GM23338 (cell line): ENCODE measurements around the gene ZFYVE28.

Experiments
- CREB1 ChIP-seq: fragments of 250-450 bp; sonication (Bioruptor Pico); IDR thresholded peaks from 2 replicates; pipeline ENCODE4 v1.5.0; 2020; ENCODE audit warnings: low read depth, mild to moderate bottlenecking, moderate library complexity
- EZH2 ChIP-seq: fragments of 200-600 bp; sonication (generic); IDR thresholded peaks from one replicate; pipeline ENCODE4 v1.8.0; 2017; ENCODE audit warnings: antibody characterized with exemption, mild to moderate bottlenecking, low read depth; ENCODE audit not compliant: unreplicated experiment
- EZH2phosphoT487 ChIP-seq: fragments of 200-600 bp; sonication (generic); IDR thresholded peaks from one replicate; pipeline ENCODE4 v1.8.1; 2018; ENCODE audit warnings: antibody characterized with exemption; ENCODE audit not compliant: unreplicated experiment
- JUNB ChIP-seq: IDR thresholded peaks from one replicate; pipeline ENCODE4 v1.6.1; 2016; ENCODE audit warnings: antibody characterized with exemption; ENCODE audit not compliant: unreplicated experiment
- NANOG ChIP-seq: IDR thresholded peaks from 2 replicates; pipeline ENCODE4 v1.6.1; 2016; ENCODE audit warnings: antibody characterized with exemption, borderline replicate concordance
- POLR2AphosphoS5 ChIP-seq: IDR thresholded peaks from 2 replicates; pipeline ENCODE4 v1.6.1; 2016; ENCODE audit warnings: antibody characterized with exemption, low read depth
- STAT1 ChIP-seq: IDR thresholded peaks from one replicate; pipeline ENCODE4 v1.6.1; 2016; ENCODE audit warnings: antibody characterized with exemption; ENCODE audit not compliant: unreplicated experiment
- ZNF114 ChIP-seq: fragments of 250-450 bp; sonication (Bioruptor Pico); IDR thresholded peaks from 2 replicates; pipeline ENCODE4 v1.5.0; 2020; ENCODE audit warnings: mild to moderate bottlenecking, moderate library complexity
- ZNF331 ChIP-seq: fragments of 250-450 bp; sonication (Bioruptor Pico); IDR thresholded peaks from 2 replicates; pipeline ENCODE4 v1.5.0; 2020; ENCODE audit warnings: low read depth, mild to moderate bottlenecking, moderate library complexity
- TF ChIP-seq, protein P1 (sequence below), 2 experiments: fragments of 200-600 bp in 1 of 2; sonication (generic) in 1 of 2; conservative IDR thresholded peaks; 2 replicates each; pipeline versions ENCODE4 v1.5.1 to v1.6.1; 2016 to 2017; ENCODE audit warnings: antibody characterized with exemption in 2 of 2, low read depth in 2 of 2, mild to moderate bottlenecking in 2 of 2, moderate library complexity in 1 of 2
- TF ChIP-seq, protein P2 (sequence below): IDR thresholded peaks from one replicate; pipeline ENCODE4 v1.6.1; 2018; ENCODE audit warnings: antibody characterized with exemption; ENCODE audit not compliant: unreplicated experiment
- TF ChIP-seq, protein P3 (sequence below): IDR thresholded peaks from 2 replicates; pipeline ENCODE4 v1.6.1; 2016; ENCODE audit warnings: antibody characterized with exemption
- TF ChIP-seq, protein P4 (sequence below): fragments of 250-450 bp; sonication (Bioruptor Pico); IDR thresholded peaks from 2 replicates; pipeline ENCODE4 v1.5.0; 2020; ENCODE audit warnings: mild to moderate bottlenecking, moderate library complexity

DNA sequence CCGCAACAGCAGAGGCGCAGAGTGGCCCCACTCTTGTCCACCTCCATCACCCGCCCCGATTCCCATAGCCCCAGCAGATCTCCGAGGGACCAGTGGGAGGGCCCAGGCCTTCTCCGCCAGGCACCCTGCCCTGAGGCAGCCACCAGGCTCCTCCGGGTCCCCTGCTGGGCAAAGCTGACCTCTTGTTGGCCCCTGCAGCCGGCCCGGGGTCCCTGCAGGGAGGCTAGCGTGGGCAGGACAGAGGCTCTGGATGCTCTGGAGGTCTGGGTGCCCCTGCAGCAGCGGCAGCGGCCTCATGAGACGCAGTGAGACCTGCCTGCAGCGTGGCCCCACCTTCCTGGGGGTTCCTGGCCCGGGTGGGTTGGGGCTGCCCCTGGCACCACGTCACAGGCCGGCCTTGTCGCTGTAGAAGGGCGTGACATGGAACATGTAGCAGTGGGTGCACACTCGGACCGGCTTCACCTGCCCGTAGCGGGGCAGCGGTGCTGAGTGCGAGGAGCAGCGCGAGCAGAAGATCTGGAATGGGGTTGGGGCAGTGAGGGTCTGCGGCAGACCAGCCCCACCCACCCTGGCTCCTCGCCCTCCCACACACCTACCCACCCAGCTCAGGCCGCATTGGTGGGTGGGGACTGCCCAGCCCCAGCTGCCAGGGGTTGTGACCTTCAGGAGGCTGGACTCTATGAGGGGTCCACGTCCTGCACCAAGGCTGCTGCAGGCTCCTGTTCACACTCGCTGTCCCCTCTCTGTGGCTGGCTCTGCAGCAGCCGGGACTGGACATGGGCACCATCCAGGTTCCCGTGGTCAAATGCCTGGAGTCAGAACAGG is 147.9 kb downstream of the ZFYVE28 start:
- TF ChIP-seq, protein P1, sequence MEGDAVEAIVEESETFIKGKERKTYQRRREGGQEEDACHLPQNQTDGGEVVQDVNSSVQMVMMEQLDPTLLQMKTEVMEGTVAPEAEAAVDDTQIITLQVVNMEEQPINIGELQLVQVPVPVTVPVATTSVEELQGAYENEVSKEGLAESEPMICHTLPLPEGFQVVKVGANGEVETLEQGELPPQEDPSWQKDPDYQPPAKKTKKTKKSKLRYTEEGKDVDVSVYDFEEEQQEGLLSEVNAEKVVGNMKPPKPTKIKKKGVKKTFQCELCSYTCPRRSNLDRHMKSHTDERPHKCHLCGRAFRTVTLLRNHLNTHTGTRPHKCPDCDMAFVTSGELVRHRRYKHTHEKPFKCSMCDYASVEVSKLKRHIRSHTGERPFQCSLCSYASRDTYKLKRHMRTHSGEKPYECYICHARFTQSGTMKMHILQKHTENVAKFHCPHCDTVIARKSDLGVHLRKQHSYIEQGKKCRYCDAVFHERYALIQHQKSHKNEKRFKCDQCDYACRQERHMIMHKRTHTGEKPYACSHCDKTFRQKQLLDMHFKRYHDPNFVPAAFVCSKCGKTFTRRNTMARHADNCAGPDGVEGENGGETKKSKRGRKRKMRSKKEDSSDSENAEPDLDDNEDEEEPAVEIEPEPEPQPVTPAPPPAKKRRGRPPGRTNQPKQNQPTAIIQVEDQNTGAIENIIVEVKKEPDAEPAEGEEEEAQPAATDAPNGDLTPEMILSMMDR (conservative IDR thresholded peaks at IDR 0.05; ENCODE audit: low read depth in 2 of 2) = no peak
- TF ChIP-seq, protein P2, sequence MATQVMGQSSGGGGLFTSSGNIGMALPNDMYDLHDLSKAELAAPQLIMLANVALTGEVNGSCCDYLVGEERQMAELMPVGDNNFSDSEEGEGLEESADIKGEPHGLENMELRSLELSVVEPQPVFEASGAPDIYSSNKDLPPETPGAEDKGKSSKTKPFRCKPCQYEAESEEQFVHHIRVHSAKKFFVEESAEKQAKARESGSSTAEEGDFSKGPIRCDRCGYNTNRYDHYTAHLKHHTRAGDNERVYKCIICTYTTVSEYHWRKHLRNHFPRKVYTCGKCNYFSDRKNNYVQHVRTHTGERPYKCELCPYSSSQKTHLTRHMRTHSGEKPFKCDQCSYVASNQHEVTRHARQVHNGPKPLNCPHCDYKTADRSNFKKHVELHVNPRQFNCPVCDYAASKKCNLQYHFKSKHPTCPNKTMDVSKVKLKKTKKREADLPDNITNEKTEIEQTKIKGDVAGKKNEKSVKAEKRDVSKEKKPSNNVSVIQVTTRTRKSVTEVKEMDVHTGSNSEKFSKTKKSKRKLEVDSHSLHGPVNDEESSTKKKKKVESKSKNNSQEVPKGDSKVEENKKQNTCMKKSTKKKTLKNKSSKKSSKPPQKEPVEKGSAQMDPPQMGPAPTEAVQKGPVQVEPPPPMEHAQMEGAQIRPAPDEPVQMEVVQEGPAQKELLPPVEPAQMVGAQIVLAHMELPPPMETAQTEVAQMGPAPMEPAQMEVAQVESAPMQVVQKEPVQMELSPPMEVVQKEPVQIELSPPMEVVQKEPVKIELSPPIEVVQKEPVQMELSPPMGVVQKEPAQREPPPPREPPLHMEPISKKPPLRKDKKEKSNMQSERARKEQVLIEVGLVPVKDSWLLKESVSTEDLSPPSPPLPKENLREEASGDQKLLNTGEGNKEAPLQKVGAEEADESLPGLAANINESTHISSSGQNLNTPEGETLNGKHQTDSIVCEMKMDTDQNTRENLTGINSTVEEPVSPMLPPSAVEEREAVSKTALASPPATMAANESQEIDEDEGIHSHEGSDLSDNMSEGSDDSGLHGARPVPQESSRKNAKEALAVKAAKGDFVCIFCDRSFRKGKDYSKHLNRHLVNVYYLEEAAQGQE = no peak
- TF ChIP-seq EZH2 = no peak
- no peak for TF ChIP-seq EZH2phosphoT487
- no peak for TF ChIP-seq CREB1
- no peak for TF ChIP-seq JUNB
- TF ChIP-seq POLR2AphosphoS5 = no peak
- TF ChIP-seq STAT1 = no peak
- TF ChIP-seq ZNF331 (CRISPR knock-in tag) = no peak
- TF ChIP-seq, protein P3, sequence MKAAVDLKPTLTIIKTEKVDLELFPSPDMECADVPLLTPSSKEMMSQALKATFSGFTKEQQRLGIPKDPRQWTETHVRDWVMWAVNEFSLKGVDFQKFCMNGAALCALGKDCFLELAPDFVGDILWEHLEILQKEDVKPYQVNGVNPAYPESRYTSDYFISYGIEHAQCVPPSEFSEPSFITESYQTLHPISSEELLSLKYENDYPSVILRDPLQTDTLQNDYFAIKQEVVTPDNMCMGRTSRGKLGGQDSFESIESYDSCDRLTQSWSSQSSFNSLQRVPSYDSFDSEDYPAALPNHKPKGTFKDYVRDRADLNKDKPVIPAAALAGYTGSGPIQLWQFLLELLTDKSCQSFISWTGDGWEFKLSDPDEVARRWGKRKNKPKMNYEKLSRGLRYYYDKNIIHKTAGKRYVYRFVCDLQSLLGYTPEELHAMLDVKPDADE = no peak
- no peak for TF ChIP-seq ZNF114 (CRISPR knock-in tag)
- TF ChIP-seq NANOG = no peak
- TF ChIP-seq, protein P4, sequence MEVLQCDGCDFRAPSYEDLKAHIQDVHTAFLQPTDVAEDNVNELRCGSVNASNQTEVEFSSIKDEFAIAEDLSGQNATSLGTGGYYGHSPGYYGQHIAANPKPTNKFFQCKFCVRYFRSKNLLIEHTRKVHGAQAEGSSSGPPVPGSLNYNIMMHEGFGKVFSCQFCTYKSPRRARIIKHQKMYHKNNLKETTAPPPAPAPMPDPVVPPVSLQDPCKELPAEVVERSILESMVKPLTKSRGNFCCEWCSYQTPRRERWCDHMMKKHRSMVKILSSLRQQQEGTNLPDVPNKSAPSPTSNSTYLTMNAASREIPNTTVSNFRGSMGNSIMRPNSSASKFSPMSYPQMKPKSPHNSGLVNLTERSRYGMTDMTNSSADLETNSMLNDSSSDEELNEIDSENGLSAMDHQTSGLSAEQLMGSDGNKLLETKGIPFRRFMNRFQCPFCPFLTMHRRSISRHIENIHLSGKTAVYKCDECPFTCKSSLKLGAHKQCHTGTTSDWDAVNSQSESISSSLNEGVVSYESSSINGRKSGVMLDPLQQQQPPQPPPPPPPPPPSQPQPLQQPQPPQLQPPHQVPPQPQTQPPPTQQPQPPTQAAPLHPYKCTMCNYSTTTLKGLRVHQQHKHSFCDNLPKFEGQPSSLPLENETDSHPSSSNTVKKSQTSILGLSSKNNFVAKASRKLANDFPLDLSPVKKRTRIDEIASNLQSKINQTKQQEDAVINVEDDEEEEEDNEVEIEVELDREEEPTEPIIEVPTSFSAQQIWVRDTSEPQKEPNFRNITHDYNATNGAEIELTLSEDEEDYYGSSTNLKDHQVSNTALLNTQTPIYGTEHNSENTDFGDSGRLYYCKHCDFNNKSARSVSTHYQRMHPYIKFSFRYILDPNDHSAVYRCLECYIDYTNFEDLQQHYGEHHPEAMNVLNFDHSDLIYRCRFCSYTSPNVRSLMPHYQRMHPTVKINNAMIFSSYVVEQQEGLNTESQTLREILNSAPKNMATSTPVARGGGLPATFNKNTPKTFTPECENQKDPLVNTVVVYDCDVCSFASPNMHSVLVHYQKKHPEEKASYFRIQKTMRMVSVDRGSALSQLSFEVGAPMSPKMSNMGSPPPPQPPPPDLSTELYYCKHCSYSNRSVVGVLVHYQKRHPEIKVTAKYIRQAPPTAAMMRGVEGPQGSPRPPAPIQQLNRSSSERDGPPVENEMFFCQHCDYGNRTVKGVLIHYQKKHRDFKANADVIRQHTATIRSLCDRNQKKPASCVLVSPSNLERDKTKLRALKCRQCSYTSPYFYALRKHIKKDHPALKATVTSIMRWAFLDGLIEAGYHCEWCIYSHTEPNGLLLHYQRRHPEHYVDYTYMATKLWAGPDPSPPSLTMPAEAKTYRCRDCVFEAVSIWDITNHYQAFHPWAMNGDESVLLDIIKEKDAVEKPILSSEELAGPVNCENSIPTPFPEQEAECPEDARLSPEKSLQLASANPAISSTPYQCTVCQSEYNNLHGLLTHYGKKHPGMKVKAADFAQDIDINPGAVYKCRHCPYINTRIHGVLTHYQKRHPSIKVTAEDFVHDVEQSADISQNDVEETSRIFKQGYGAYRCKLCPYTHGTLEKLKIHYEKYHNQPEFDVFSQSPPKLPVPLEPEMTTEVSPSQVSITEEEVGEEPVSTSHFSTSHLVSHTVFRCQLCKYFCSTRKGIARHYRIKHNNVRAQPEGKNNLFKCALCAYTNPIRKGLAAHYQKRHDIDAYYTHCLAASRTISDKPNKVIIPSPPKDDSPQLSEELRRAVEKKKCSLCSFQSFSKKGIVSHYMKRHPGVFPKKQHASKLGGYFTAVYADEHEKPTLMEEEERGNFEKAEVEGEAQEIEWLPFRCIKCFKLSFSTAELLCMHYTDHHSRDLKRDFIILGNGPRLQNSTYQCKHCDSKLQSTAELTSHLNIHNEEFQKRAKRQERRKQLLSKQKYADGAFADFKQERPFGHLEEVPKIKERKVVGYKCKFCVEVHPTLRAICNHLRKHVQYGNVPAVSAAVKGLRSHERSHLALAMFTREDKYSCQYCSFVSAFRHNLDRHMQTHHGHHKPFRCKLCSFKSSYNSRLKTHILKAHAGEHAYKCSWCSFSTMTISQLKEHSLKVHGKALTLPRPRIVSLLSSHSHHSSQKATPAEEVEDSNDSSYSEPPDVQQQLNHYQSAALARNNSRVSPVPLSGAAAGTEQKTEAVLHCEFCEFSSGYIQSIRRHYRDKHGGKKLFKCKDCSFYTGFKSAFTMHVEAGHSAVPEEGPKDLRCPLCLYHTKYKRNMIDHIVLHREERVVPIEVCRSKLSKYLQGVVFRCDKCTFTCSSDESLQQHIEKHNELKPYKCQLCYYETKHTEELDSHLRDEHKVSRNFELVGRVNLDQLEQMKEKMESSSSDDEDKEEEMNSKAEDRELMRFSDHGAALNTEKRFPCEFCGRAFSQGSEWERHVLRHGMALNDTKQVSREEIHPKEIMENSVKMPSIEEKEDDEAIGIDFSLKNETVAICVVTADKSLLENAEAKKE (CRISPR knock-in tag) = no peak
